NCI-H2171 (cell line): ENCODE measurements around the gene KIAA1549.

Experiments used
- DNase-seq: peaks from one replicate; lab custom pipeline; 2025; lab: John Stamatoyannopoulos, UW

KIAA1549 gene

GRCh38 chr7:138882249-138882648 is 98.9 kb downstream of the KIAA1549 start:
- no peak for DNase-seq

GRCh38 chr7:138881579-138882188 is 99.5 kb downstream of the KIAA1549 start:
- no peak for DNase-seq

DNA sequence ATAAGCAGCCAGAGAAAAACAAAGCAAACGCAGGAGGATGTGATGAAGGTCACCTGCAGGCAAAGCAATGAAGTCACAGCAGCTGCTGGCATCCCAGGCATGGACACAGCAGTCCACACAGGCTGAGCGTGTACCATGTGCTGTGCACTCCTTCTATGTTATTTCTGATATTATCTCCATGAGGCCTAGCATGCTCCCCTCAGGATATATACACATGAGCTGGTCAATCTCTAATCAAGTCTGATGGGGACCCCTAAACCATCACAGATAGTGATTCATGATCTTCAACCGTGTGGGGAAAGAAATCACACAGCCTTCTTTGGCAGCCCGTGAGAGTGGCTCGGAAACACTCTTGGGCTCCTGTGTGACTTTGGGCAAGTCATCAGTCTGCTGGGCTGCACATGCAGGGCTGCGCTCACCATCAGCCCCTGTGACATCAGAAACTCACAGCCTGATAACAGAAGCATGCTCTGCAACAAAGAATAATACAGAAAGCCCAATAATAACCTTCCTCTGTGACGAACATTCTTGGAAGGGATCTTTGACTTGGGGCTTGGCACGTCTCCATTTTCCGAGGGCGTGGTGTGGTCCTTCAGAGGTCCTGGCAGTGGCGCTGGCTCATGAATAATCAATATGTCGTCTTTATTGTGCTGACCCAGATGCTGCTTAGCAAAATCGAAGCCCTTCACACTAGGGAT is 100.2 kb downstream of the KIAA1549 start:
- DNase-seq, result no peak

DNA sequence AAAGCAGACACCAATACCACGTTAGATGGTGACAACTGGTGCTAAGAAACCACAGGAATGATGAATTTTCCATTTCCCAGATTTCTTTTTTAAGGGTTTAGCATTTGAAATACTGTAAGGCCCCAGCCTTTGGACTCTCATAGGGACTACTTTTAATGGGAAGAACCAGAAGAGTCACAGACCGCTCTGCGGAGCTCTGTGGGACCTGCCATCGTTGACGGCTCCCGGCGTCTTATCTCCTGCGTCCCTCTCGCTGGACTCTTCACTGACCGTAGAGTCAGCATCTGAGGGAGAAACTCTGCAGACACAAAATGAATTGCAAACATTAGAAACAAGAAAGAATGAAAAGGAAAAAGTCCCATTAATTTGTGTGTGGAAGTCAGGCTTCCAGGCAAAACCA is 101.8 kb downstream of the KIAA1549 start:
- DNase-seq, result no peak

- no peak for DNase-seq
Observed at GRCh38 chr7:138878856-138879255, 102.3 kb downstream of the KIAA1549 start.

DNA sequence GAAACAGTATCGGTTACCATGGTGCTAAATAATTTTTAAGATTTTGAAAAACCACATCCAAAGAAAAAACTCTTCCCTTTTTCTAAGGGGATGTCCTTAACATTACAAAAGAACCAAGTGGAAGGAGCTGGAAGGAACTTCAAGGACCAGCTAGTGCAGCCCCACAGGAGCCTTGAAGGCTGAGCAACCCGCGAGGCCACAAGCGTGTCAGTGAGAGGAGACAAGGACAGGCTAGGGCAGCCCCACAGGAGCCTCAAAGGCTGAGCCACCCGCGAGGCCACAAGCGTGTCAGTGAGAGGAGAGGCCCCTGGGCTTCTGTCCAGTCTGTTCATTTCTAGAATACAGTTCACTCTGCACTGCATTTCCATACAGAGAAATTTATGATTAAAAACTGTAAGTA is 103.1 kb downstream of the KIAA1549 start:
- no peak for DNase-seq

GRCh38 chr7:138876326-138876725 is 104.9 kb downstream of the KIAA1549 start:
- no peak for DNase-seq

- no peak for DNase-seq
Observed at GRCh38 chr7:138875794-138876193, 105.4 kb downstream of the KIAA1549 start.

GRCh38 chr7:138873220-138873892 is 107.8 kb downstream of the KIAA1549 start:
- no peak for DNase-seq

DNA sequence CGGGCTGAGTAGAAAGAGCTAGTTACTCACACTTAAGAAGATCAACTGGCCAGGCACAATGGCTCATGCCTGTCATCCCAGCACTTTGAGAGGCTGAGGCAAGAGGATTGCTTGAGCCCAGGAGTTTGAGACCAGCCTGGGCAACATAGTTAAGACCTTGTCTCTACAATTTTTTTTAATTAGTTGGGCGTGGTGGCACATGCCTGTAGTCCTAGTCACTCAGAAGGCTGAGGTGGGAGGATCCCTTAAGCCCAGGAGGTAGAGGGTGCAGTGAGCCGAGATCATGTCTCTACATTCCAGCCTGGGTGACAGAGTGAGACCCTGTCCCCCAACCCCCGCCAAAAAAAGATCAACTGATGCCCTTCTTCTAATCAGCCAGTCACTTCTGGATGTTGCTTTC is 108.6 kb downstream of the KIAA1549 start:
- no peak for DNase-seq

DNA sequence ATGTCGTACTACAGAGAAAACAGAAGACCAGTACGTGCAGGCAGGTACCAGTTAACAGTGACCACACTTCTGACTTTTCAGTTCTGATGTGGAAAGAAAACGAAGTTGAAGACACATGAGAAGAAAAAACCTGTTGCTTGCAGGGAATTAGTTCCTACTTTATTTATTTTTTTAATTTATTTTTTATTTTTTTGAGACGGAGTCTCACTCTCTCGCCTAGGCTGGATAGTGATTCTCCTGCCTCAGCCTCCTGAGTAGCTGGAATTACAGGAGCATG is 109.4 kb downstream of the KIAA1549 start:
- no peak for DNase-seq

DNA sequence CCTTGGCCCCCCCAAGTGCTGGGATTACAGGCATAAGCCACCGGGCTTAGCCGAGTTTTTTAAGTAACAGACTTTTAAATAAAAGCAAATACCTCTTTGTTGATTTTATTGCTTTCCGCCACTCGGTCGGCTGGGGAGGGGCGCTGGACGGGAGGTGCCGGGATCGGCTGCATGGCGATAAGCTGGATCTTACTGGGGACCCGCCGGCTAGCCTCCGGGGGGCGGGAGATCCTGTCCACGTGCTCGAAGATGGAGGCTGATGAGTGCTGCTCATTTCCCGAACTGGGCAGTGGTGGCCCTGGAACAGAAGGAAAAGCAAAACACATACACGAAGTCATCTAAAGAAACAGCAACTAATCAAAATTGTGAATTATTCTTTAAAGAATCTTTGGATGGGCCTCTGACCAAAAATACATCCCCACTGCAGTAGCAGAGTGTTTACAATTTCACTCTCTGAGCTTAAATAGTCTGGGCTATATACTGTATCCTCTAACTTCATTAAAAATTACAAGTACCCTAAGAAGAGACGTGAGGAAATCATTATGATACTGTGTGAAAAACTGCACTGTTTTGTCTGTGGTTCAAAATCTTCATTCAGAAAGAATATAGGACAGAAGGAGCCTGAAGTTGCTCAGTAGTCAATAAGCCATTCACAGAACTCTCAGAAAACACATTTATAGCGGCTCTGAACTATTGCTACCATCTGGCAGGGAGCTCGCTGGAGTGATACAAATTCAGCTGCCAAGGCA is 110.0 kb downstream of the KIAA1549 start:
- DNase-seq, result no peak

GRCh38 chr7:138869353-138869752 is 111.8 kb downstream of the KIAA1549 start:
- DNase-seq, result no peak

- no peak for DNase-seq
Observed at GRCh38 chr7:138868711-138869110, 112.5 kb downstream of the KIAA1549 start.

GRCh38 chr7:138867744-138868143 is 113.4 kb downstream of the KIAA1549 start:
- DNase-seq, result no peak

GRCh38 chr7:138866353-138866752 is 114.8 kb downstream of the KIAA1549 start:
- no peak for DNase-seq

DNA sequence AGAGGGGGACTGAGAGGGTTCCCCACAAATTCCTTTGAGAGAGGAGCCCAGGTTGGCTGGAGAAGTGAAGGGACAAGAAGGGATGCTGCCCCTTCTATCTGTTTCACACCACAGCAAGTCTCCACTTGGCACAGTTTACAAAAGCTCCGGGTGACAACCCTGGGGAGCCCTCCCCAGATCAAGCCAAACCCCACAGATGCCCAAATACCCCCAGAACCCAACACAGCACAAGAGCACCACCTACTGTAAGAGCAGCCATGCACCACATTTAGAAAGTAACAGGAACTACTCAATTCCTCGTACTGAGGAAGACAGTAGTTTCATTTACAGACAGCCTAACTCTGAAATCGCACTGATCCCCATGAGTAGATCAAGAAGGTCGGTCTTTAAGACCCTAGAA is 115.3 kb downstream of the KIAA1549 start:
- no peak for DNase-seq

DNA sequence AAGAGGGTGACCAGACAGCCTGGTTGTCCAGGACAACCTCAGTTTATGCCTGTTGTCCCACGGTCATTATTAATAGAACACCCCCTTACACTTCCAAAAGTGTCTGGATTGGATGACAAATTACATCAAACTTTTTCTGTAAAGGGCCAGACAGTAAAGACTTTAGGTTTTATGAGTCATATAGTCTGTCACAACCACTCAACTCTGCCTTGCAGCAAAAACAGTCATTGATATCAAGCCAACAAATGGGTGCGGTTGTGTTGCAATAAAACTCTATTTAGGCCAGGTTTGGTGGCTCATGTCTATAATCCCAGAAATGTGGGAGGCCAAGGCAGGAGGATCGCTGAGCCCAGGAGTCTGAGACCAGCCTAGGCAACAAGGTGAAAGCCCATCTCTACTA is 116.5 kb downstream of the KIAA1549 start:
- no peak for DNase-seq

DNA sequence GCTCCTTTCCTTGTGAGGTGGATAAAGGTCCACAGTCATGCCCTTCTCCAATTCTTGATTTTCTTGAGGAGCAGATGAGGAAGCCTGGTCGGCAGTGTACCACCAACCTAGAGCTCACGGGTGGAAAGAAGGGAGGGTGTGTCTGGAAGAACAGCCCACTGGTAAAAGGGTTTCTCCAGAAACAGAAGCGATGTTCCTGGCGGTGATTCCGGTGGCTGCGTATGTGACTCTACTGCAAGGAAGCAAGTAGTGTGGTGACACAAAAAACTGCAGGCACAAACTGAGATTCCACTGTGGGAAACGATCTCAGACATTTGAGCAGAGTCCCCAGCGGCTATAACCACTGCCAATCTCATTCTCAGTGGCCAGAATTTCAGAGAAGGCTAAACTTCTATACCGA is 117.3 kb downstream of the KIAA1549 start:
- DNase-seq, result no peak

DNA sequence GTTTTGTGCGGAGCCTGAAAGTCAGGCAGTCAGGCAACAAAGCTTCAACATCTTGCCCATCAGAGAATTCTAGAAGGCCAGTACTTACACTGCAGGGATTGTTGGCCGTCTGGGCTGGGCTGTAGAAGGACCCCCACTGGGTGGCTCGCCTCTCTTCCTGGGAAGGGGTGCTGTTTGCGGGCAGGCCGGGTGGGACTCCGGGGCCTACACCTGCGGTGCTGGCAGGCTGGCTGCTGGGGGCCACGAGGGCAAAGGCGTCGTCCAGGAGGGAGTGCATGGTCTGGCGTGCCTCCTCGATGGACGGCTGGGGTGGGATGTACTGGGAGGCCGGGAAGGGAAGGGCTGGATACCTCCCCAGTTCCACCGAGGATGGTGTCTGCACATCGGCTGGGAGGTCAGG is 120.1 kb downstream of the KIAA1549 start:
- DNase-seq, result no peak

GRCh38 chr7:138857728-138858127 is 123.5 kb downstream of the KIAA1549 start:
- DNase-seq, result no peak

- DNase-seq, result no peak
Observed at GRCh38 chr7:138854115-138854645, 127.0 kb downstream of the KIAA1549 start.

GRCh38 chr7:138853448-138853847 is 127.7 kb downstream of the KIAA1549 start:
- DNase-seq, result no peak
